HAP-1 (cell line): ENCODE results near the gene RAB3IP.

ENCODE experiments used
- DNase-seq, 2 experiments: peaks; one replicate each; pipeline ENCODE4 v3.0.0-alpha.2; 2016 to 2020; ENCODE audit warnings: low spot score in 2 of 2
- H3K27me3 ChIP-seq: fragments of 250-450 bp; sonication (Bioruptor Pico); 2 replicates; pipeline ENCODE4 v1.5.1; 2020; ENCODE audit warnings: low read depth, mild to moderate bottlenecking, moderate library complexity
- H3K36me3 ChIP-seq: fragments of 250-450 bp; sonication (Bioruptor Pico); replicated peaks from 2 replicates; pipeline ENCODE4 v1.5.1; 2020; ENCODE audit warnings: mild to moderate bottlenecking
- H3K4me1 ChIP-seq: fragments of 250-450 bp; sonication (Bioruptor Pico); 2 replicates; pipeline ENCODE4 v1.5.1; 2020; ENCODE audit warnings: mild to moderate bottlenecking
- H3K4me3 ChIP-seq: fragments of 250-450 bp; sonication (Bioruptor Pico); 2 replicates; pipeline ENCODE4 v1.5.1; 2020; ENCODE audit warnings: mild to moderate bottlenecking, moderate library complexity
- H3K9me3 ChIP-seq: fragments of 250-450 bp; sonication (Bioruptor Pico); 2 replicates; pipeline ENCODE4 v1.5.1; 2020; ENCODE audit warnings: mild to moderate bottlenecking, moderate library complexity
- in situ Hi-C: fragments of 300-500 bp; cut with MboI; formaldehyde crosslinking; loops from 3 replicates; pipeline ENCODE4 v1.14.3; 2020; ENCODE audit warnings: low sequenced_read_pairs, inconsistent platforms, mixed read lengths

The RAB3IP gene

GRCh38 chr12:69872804-69873203, 134.1 kb downstream of the RAB3IP start:
- Histone ChIP-seq H3K4me3 (no peak overlapping the region), H3K36me3 (no peaks in the 10 kb centered on the region), H3K27me3 (no peaks in the 10 kb centered on the region), H3K9me3 (no peaks in the 10 kb centered on the region), H3K4me1 (peaks cover 4% of the 10 kb centered on the region; the same call in 1 of the 2 replicates)
- in situ Hi-C loops: no loop called here
- DNase-seq: no peak
